SKM-1 (cell line): Measurements from ENCODE around the gene MLLT1.

Source experiments
- DNase-seq: peaks from one replicate; lab custom pipeline; 2025; ENCODE audit not compliant: unreplicated experiment; lab: John Stamatoyannopoulos, UW

MLLT1 gene

GRCh38 chr19:6260376-6260775 lies 19.4 kb downstream of the MLLT1 start:
- DNase-seq, result no peak

DNA sequence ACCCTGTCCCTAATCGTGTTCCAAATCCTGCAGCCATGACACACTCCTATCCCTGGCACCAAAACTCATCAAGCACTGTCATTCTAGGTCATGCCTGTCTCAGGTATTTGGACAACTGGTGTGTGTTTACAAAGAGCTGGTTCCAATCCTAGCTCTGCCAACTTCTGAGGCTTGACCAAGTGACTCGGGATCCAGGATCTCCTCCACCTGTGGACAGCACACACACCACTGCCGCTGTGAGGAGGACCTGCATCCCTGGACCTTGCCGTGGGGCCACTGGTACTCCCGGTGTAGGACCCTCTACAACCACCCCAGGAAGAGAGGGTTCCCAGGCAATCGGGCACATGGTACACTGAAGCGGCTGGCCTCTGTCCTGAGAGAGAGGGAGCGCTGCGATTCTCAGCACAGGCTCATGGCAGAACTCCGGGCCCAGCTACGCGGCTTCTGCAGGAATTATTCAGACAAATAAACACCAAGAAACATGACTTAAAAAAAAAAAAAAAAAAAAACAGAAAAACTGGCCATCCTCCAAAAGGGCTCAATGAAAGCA lies 20.4 kb downstream of the MLLT1 start:
- DNase-seq, result no peak

GRCh38 chr19:6258812-6259311 lies 20.9 kb downstream of the MLLT1 start:
- no peak for DNase-seq

DNA sequence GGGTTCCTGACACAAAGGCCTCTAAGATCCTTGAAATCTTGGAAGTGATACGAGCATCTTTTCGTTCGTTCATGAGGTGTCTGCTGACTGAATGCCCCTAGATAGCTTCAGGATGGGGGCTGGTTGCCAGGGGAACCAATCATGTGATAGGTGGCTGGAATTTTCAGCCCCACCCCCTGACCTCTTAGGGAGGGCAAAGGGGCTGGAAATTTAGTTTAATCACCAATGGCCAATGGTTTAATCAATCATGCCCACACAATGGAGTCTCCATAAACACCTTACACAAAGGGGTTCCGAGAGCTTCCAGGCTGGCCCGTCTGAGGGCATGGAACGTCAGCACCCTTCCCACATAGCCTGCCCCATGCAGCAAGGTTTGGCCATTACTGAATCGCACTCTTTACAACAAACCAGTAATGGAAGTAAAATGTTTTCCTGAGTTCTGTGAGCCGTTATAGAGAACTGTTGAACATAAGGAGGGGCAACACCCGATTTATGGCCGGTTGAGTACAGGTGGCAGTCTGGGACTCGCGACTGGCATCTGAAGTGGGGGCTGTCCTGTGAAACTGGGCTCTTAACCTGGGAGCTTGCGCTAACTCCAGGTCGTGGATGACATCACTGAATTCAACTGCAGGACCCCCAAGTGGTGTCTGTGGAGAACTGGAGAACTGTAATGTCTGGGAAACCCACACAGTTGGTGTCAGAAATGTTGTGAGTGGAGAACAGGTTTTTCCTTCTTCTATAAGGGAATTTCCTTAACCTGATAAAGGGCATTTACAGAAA lies 25.6 kb downstream of the MLLT1 start:
- no peak for DNase-seq

GRCh38 chr19:6252066-6252465 lies 27.7 kb downstream of the MLLT1 start:
- no peak for DNase-seq

- DNase-seq, result no peak
These were observed 28.9 kb downstream of the MLLT1 start for GRCh38 chr19:6250909-6251308.

- DNase-seq, result no peak
These were observed 29.7 kb downstream of the MLLT1 start for GRCh38 chr19:6250024-6250615.

DNA sequence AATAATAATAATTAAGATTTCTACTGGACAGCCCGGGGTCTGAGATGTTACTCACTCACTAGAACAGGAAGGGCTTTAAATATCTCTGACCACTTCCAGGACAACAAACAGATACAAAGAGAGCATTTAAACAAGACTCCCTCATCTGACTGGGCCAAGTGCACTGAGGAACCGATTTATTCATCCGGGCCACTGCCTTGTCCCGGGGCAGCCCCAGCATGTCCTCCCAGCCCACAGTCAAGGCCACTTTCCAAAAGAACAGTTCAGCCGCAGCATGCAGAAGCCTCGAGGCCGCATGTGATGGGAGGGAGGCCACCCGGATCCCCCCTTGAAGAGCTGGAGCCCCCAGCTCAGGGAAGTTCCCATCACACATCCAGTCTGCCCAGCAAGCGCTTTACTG lies 30.5 kb downstream of the MLLT1 start:
- DNase-seq, result no peak

DNA sequence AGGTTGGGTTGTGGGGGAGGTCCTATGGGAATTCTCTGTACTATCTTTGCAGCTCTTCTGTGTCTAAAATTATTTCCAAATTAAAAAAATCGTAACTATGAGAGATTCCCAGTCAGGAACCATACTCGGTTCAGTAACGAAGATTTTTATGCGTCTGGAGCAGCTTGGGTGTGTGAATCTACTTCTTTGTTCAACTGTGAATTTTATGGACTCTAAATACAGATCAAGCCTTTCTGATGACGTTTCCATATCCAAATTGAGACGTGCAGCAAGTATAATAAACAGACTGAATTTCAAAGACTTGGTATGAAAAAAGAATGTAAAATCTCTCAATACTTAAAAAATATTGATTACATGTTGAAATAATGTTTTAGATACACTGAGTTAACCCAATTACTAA lies 30.9 kb downstream of the MLLT1 start:
- no peak for DNase-seq

DNA sequence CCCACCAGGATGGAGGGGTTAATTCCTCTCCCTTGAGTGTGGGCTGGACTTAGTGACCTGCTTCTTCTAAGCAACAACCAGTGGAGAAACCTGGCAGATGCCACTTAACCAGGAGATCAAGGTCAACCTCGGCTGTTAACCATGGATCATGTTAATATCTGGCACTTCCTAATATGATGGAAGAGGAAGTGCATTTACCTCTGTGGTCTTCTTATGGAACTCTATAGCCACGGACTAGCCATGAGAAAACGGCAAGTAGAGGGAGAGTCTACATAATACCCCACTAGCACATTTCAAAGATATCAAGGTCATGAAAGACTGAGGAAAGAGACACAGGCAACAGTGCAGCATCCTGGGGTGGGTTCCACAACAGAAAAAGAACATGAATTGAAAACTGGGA lies 31.4 kb downstream of the MLLT1 start:
- DNase-seq, result no peak

GRCh38 chr19:6247007-6247288 lies 32.8 kb downstream of the MLLT1 start:
- no peak for DNase-seq

GRCh38 chr19:6246174-6247006 lies 33.4 kb downstream of the MLLT1 start:
- no peak for DNase-seq

DNA sequence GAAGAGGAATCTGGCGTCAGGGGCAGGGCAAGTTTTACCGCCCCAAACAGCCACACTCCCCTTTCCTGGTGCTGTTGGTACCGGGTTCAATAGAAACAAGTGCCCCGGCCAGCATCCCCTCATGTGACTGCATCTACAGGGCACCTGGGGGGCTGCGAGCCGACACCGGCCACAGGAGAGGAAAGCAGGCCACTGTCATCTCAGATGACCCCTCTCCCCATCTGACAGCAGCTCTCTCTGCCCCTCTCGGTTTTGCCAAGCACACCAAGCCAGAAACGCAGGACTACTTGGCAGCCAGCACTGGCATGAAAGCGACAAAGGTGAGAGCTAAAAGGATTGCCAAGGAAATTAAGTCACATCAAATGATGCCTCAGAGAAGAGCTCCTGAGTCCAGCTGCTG lies 37.1 kb downstream of the MLLT1 start:
- no peak for DNase-seq

DNA sequence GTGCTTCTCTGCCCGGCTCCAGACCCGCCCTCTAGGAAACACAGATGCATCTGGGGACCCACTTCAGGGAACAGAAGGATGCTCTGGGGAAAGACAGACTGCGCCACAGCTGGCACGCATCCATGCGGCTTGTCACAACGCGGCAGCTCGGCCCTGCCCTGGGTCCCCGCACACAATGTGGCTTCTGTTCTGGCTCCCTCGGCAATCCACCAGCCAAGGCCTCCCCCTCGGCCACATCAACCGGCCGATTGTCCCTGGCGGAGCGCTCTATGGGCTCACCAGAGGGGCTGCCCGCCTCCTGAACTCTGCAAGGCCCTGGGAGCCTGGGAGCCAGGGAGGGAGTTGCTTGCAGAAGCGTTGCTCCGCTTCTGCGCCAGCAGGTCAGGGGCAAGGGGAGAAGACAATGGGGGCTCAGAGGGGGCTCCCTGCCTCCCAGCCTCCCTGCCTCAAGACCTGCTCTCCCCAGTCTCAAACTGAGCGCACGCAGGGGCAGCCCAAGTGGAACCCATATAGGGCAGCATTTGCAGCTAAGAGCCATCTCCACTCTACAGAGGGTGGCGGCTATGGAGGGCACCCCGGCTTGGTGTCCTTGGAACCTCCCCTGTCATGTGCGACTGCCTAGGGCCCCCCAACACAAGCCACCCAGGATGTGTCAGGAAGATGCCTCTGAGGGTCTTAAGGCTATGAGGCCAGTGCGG lies 37.9 kb downstream of the MLLT1 start:
- no peak for DNase-seq

DNA sequence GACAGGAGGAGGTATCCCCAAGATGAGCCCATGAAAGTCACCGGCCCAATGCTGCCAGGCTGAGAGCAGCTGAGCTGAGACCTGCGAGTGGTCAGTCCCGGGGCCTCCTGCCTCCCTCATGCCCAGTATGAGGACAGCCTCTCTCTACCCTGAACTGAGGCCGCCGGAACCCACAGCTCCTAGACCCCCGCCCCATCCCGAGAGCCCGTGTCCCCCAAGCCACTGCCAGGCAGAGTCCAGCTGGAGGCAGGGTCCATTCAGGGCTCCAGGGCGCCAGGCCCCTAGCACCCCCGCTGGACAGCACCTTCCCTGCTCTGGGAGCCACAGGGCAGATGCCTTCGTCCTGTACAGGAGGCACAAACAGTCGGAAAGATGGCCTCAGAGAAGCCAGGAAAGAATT lies 38.7 kb downstream of the MLLT1 start:
- no peak for DNase-seq

DNA sequence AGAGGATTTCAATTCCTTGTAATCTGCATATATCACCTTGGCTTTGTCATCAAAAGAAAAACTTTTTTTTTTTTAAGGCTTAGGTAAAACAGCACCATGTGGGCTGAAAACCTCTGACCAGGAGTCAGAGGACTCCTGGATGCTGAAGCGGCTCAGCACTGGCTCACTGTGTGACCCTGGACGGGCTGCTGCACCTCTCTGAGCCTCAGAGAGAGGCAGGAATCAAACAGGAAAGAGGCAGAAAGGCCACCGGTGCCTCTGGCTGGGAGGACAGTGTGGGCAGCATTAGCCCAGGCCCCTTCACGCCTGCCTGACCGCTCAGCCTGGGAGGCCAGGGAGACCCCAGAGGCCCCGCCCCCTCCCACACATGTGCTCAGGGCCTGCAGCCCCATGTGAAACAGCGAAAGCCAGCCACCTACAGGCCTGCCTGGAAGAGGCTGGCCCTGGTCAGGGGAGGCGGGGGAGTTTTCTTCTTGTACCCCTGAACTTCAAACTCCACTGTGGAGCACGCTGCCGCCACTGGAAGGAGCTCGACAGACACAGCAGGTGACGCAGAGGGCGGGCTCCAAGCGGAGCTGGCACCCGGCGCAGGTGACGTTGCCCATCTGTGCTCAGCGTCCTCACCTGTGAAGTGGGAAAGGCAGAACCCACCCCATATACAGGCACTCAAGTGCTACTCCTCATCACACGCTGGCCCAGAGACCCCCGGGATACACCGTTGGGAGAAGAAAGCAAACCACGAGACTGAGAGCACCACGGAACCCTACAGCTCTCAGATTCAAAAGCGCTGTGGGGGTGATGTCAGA lies 39.7 kb downstream of the MLLT1 start:
- DNase-seq, result no peak

- DNase-seq, result no peak
These were observed 40.4 kb downstream of the MLLT1 start for GRCh38 chr19:6239401-6239844.

GRCh38 chr19:6238643-6239281 lies 41.0 kb downstream of the MLLT1 start:
- DNase-seq, result no peak

GRCh38 chr19:6238256-6238642 lies 41.5 kb downstream of the MLLT1 start:
- no peak for DNase-seq
